Fibroblast of skin of left quadriceps (primary cell): Measurements from ENCODE around the gene FMN1.

ENCODE experiments used
- DNase-seq, 2 experiments: peaks; one replicate each; pipeline ENCODE4 v3.0.0-alpha.2; 2013; ENCODE audit warnings: low read depth in 2 of 2

Gene FMN1

DNA sequence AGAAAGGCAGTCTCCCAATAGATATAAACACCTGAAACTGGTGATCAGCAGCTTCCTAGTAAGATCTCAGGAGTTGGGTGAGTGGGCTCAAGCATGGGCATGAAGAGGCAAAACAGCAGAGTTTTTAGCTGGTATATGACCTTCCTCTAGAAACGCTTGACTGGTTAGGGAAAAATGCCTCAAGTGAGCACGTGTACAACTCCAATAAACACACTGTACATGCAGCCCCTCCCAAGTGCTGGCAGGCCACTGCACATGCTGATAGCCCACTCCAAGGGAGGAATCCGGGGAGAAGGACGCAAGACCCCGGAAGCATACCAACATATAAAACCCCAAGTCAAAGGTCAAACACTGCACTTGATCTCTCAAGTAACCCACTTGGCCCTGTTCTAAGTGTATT lies 143.0 kb downstream of the FMN1 start:
- DNase-seq = no peak

DNA sequence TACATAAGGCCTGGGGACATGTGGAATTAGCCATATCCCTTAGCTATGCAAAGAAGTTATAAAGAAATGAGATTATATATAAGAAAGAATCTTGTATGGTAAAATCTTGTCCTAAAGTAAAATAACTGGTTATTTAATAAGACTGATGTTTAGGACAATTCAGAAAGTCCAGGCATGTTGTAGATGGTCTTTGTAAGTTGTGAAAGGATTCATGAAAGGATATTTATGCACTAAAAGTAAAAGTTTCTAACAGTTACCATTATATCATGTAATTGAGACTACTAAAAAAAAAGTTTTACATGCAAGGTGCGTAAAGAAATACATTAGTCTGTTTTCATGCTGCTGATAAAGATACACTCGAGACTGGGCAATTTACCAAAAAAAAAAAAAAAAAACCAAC lies 146.3 kb downstream of the FMN1 start:
- no peak for DNase-seq

DNA sequence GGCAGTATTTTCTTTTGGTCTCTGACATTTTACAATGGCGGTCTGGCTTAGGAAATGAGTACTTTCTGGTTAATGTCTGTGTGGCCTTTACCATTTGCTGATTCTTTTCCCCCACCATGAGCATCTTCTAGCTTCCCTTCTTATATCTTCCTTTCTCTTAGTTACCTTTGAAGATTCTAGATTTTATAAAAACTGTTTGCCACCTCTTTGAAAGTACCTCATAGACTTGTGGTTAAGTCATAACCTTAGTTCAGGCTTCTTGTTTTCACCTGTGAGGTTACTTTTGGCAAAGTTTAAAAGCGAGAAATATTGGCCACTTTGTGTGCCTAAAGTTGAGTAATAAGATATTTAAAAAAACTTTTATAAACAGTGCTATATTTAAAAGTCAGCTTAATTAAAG lies 147.4 kb downstream of the FMN1 start:
- no peak for DNase-seq

DNA sequence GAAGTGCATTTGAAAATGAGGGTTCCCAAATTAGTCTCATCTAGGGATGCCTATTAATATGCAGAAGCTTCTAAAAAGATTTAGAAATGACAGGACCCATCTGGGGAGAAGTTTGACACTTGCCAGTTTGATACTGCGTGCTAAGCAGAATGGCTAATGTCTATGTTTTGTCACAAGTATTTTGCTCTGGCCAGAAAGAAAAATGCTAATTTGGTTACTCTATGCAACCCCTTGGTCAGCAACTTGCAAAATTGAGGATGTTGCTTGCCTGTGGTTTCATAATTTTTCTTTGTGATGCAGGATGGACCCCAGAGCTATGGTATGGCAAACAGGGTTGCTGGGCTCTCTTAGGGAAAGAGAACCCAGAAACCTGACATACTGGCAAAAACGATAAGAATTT lies 148.2 kb downstream of the FMN1 start:
- DNase-seq = no peak

DNA sequence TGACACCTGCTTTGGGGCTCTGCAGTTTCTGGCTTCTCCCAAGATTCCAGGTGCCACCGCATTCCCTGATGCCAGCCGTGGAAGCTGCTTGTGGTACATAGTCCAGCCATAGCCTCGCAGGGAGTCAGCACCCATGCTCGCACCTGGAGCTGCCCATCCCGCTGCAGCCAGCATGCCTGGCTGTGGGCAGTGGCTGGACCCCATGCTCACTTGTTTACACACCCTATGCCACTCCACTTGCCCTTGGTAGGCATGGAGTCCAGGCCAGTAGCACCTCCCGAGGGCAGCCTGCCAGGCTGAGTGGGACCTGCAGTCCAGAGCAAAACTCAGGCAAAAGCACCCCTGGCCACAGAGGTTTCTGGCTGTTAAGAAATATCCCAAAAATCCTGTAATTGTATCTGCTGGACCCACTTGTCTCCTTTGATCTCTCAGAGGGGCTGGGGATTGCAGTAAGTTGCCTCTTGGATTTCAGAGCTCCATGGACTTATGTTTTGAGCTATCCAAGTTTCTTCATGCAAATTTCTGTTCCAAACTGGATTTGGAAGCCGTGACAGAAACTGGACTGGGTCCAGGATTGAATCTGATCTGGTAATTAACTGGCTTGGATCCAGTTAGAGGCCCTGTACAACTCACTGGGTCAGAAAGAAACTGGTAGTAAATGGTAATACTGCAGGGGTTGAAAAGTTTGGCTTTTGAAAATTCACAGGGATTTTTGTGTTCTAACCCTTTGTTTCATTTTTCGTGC lies 149.3 kb downstream of the FMN1 start:
- DNase-seq = no peak

DNA sequence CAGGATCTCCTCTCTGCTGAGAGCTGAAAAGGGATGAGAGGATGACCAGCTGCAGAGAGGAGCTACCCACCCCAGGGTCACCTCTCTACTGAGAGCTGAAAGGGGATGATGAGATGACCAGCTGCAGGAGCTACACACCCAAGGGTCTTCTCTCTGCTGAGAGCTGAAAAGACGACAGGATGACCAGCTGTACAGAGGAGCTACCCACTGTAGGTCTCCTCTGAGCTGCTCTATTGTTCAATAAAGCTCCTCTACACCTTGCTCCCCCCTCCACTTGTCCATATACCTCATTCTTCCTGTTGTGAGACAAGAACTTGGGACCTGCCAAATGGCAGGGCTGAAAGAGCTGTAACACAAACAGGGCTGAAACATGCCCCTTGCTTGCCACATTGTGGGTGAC lies 149.9 kb downstream of the FMN1 start:
- no peak for DNase-seq

DNA sequence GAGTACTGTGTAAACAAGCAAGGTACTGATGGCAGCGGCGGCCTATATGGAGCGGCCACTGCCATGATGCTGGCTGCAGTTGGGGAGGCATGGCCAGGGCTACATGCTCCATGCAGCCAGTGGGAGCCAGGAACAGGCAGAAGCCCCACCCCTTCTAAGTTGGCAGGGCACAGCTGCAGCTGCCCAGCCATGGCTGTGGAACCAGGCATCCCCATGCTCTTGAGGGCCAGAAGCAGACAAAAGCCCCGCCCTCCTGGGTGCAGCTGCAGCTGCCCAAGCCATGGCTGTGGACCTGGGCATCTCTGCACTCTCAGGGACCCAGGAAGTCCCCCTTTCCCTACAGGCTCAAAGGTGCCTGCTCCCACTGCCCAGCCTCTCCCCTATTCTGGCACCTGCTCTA lies 150.9 kb downstream of the FMN1 start:
- DNase-seq = no peak

DNA sequence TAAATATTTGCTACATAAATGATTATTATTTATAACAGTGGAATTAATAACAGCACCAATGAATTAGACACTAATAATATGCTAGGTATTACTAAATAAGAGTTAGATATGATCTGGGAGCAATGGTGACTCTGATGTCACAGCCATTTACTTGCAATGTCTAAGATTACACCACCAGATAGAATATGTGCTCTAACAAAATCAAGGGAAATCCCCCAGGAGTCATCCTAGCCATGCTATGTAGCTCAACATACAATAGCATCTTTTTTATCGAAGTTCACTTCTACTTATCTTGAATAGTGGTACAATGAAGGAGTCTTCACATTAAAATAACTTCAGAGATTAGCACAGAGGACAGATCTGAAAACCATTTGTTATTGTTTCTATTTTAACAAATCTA lies 154.0 kb downstream of the FMN1 start:
- no peak for DNase-seq

DNA sequence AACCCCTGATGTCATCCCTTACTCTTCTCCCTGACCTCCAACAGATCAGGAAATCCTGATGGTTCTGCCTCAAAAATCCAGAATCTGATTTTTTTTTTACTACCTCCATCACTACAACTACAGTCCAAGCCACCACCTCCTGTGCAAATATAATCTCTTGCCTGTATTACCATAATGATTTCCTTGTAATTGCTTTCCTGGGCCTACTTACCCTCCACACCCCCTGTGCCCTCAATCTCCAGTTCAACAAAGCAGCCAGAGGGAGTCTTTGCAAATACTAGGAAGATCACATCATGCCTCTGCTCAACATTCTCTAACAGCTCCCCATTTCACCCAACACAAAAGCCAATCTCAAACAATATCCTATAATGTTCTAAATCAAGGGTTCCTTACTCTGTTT lies 159.9 kb downstream of the FMN1 start:
- no peak for DNase-seq

DNA sequence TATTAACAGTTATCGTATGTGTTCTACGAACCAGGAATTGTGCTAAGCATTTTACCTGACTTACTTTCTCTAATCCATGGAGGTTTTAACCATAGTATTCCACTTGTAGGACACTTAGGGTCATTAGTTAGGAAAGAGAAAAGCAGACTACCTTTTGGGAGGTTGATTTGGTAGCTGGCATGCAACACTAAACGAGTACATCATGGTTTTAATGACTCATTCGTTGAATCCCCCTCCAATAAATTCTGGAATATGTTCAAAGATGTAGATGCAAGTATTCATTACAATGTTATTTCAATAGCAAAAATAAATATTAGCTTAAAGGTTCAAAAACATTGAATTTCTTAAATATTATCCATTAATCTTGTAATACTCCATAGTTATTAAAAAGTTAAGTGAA lies 162.5 kb downstream of the FMN1 start:
- DNase-seq = no peak

DNA sequence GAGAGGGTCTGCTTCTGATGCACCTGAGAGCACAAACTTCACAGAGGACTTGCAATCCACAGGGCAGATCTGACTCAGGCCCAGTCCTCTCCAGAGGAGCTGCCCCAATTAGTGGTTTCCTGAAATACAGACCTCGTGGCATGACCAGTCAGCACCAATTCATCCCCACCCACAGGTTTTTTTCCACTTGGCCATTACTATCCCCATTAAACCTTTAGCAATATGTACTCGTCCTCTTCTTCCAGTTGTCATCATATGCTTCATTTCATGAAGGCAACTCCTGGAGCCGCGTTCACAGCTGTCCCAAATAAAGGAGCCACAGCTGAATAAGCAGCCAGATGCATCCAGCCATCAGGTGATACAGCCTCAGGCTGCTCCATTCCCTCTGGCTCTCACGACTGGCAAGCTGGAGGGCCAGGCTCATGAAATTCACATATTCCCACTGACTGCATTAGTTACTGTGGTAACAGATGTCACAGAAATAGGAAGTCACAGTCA lies 163.1 kb downstream of the FMN1 start:
- no peak for DNase-seq

DNA sequence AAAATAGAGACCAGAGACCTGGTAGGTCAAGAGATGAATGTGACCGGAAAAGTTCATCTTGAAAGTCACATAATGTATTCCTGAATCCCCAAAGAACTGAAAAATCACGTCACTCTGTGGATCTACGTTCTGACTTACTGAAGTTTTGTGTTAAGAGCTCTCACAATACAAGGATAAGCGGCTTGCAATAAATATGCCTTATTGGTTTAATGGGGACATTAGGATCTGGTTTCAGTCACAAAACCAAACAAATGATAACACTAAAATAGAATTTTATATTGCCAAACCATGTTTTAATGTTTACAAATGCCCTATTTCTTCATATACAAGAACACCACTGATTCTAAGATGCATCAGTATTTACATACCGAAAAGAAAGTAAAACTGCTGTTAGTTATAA lies 164.2 kb downstream of the FMN1 start:
- no peak for DNase-seq

DNA sequence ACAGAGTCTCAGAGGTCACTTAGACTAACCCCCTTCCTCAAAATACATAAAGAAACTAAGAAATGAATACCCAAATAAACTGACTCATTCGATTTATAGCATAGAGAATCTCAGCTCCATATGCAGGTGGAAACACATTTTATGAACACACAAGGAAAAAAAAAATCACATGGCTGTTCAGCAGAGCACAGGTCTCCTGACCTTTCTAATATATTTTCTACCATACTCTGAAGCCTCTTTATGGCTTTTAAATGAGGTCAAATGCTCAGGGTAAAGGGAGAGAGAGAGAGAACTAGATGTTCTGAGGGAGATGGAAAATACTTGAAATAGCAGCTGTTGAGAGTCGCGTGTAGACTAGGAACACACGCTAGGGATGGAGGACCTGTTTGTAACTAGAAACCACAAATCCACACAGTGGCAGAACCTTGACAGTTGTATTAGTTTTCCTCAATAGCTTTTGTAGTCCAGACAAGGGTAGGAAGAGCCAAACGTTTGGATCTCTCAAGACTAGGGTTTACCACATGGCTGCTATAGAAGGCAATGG lies 165.3 kb downstream of the FMN1 start:
- DNase-seq = no peak

DNA sequence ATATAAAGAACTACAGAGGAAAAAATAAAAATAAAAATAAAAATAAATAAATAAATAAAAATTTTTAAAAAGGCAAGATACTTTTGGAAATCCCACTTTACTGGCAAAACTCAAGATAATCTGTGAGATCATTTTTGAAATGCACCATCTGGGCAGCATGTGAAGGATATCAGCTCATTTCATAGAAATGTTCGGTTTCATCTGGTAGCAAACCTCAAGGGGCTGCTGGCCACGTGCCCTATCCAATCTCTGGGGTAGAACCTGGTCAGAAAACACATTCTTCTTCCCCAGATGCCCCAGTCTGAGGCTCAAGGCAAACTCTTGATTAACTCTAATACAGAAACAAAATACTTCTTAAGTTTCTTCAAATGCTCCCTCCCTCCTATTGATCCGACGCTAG lies 166.0 kb downstream of the FMN1 start:
- DNase-seq = peak; percentile 54 to 57

DNA sequence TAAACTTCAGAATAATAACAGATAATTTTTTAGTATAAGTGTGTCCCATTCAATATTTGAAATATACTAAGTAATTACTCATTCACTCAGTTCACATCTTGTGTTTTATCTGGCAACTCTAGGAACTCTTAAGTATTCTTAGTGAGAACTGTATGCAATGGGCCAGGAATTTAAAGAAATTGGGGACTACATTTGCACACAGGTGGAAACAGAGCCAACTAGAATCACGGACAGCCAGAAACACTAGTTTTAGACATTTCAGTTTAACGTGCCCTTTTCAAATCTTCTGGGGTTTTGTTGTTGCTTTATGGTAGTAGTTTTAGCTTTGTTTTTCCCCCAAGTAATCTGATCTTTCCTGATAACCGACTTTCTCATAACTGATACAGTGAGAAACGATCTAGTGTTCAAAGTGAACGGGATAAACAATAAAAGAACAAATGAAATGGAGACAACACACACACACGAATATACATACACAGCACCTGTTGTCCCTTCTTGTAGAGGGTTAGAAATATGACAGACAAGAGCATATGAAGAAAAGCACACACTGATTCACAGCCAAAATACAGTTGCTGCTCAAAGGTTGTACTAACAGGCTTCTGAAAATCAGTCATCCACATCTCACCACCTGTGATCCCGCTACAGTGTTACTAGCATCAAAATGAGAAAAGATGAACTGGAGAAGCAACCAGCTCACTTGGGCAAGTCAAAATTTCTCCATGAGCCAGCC lies 167.0 kb downstream of the FMN1 start:
- no peak for DNase-seq

DNA sequence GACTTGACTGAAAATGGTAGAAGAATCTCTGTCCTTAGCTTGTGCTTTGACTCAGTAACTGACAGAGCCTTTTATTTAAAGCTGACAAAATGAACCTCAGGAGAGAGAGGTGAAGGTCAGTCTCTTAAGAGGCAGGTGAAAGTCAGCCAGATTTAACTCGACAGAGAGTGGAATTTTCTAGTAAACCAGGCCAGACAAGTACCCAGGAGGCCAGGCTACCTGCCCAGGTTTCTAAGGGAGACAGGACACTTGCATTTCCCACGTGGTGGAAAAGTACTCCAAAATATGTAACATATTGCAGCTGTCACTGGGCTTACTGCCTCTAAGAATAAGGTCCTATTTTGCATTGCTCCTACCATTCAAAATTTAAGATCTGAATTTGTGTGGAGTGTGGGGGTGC lies 167.9 kb downstream of the FMN1 start:
- no peak for DNase-seq

DNA sequence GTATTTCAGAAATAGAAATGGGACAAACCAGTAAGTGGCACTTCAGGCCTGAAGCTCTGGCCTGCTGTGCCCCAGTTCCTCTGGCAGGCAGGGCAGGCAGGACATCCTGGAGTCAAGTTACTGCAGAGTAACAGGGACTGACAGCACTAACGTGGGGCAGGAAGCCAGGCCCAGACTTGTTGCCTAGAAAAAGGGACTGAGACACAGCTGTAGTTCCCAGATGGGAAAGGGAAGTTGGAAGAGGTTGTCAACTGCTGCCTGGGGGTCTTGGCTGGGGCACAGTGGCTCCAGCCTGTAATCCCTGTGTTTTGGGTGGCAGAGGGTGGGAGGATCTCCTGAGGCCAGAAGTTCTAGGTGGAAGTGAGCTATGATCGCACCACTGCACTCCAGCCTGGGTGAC lies 171.9 kb downstream of the FMN1 start:
- no peak for DNase-seq

DNA sequence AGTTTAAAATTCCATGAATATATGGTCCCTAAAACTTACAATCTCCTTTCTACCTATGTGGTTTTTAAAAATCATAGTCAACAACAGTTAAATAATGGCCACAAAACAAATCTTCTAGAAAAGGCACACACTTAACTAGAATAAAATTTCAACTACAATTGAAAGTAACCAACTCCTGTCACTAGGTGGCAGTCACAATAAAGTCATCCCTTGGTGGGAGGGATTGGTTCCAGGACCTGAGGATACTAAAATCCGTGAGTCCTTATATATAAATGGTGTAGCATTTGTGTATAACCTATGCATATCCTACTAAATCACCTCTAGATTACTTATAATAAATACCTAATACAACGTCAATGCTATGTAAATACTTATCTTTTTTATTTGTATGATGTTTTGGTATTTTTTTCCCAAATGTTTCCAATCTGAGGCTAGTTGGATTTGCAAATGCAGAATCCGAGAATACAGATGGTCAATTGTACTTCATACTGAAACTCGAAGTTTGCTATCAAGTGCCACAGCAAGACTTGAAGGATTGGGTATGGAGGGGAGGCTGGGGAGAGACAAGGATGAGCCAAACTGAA lies 172.6 kb downstream of the FMN1 start:
- no peak for DNase-seq

DNA sequence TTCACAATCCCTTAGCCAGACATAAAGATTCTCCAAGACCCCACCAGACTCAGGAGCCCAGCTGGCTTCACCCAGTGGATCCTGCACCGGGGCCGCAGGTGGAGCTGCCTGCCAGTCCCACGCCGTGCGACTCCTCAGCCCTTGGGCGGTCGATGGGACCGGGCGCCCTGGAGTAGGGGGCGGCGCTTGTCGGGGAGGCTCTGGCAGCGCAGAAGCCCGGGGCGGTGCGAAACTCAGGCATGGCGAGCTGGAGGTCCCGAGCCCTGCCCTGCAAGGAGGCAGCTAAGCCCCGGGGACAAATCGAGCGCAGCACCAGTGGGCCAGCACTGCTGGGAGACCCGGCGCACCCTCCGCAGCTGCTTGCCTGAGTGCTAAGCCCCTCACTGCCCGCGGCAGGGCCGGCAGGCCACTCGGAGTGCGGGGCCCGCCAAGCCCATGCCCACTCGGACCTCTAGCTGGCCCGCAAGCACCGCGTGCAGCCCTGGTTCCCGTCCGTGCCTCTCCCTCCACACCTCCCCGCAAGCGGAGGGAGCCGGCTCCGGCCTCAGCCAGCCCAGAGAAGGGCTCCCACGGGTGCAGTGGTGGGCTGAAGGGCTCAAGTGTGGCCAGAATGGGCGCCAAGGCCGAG lies 175.0 kb downstream of the FMN1 start:
- DNase-seq = no peak

DNA sequence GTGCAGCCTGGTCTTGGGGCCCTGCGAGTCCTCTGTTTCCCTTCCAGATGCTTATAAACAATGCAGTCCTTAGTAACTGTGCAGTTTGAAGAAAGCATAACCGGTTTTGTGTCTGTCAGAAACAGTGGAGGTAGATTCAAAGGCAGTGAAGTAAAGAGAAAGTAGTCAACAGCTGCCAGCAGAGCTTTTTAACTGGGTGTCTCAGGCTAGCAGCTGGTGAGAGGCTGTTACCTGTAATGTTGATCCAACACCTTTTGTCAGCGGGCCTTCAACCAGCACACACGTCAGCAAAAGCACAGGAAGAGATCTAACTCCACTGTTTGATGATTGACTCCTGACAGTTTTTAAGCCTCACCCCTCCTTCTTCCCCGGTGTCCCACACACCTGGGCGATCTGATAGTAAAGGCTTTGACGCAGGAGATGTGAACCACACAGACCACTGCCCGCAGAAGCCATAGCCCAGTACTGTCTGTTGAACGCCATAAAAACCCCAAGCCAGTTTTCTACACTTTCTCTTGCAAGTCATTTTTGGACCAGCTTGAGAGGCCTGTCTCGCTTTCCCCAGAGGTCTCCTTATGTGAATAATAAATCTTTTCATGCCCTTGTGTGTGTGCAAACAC lies 178.0 kb downstream of the FMN1 start:
- no peak for DNase-seq

DNA sequence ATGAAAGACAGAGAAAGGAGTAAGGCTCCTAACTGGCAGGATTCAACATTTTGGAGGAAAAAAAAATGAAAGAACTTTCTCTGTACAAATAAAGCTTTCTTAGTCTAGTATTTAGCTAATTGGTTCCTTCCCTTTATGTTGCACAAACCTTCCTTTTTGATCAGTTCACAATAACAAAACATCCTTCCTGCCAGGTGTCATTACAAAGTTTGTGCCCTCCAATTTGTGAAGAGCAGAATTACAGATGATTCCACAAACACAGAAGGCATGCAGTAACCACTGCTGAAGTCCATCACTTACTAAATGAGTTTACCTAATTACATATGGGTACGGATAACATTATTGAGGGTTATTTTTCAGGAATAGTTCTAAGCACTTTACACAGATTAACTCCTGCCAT lies 179.9 kb downstream of the FMN1 start:
- DNase-seq = no peak
